GM18508 (cell line): ENCODE measurements around the gene EPS15.
"Not testable (repeated sequence)": the region's sequence is repeated elsewhere in the genome, so short reads cannot be mapped to it uniquely, and the experiment has no call there.

Source experiments
- ATAC-seq: cut with Tn5 transposase; IDR thresholded peaks from one replicate; pipeline ENCODE4 v1.9.1; 2021; ENCODE audit warnings: moderate number of reproducible peaks; ENCODE audit not compliant: insufficient read depth, unreplicated experiment

Gene EPS15

GRCh38 chr1:51474832-51475620, 44.0 kb downstream of the EPS15 start:
- not testable (repeated sequence) for ATAC-seq

GRCh38 chr1:51473331-51474115, 45.5 kb downstream of the EPS15 start:
- no peak for ATAC-seq

GRCh38 chr1:51472359-51472758, 46.7 kb downstream of the EPS15 start:
- ATAC-seq, result no peak

GRCh38 chr1:51469518-51469917, 49.5 kb downstream of the EPS15 start:
- ATAC-seq, result no peak

GRCh38 chr1:51464828-51465227, 54.2 kb downstream of the EPS15 start:
- ATAC-seq, result no peak

- ATAC-seq, result no peak
Measured at GRCh38 chr1:51463561-51463960, 55.5 kb downstream of the EPS15 start.

- ATAC-seq, result not testable (repeated sequence)
Measured at GRCh38 chr1:51462289-51462688, 56.8 kb downstream of the EPS15 start.

GRCh38 chr1:51454554-51454953, 64.5 kb downstream of the EPS15 start:
- ATAC-seq, result no peak

GRCh38 chr1:51453010-51453409, 66.1 kb downstream of the EPS15 start:
- ATAC-seq, result no peak

- ATAC-seq, result not testable (repeated sequence)
Measured at GRCh38 chr1:51448844-51449454, 70.1 kb downstream of the EPS15 start.

GRCh38 chr1:51445351-51446090, 73.5 kb downstream of the EPS15 start:
- no peak for ATAC-seq

- ATAC-seq, result no peak
Measured at GRCh38 chr1:51444534-51445192, 74.4 kb downstream of the EPS15 start.

- no peak for ATAC-seq
Measured at GRCh38 chr1:51444096-51444495, 75.0 kb downstream of the EPS15 start.

GRCh38 chr1:51443555-51443954, 75.5 kb downstream of the EPS15 start:
- ATAC-seq, result no peak

GRCh38 chr1:51442616-51443015, 76.5 kb downstream of the EPS15 start:
- no peak for ATAC-seq

- no peak for ATAC-seq
Measured at GRCh38 chr1:51442198-51442597, 76.9 kb downstream of the EPS15 start.

- ATAC-seq, result no peak
Measured at GRCh38 chr1:51439895-51440294, 79.2 kb downstream of the EPS15 start.

GRCh38 chr1:51439053-51439452, 80.0 kb downstream of the EPS15 start:
- no peak for ATAC-seq

GRCh38 chr1:51437391-51437790, 81.7 kb downstream of the EPS15 start:
- not testable (repeated sequence) for ATAC-seq

GRCh38 chr1:51435878-51436277, 83.2 kb downstream of the EPS15 start:
- ATAC-seq, result no peak
